Natural killer cell (primary cell): Measurements from ENCODE around the gene LTB4R2. TPM values are rescaled to one million over a fixed set of nuclear protein-coding genes. Genes with fewer than 3 reads are reported as not detected.

Source experiments
- ATAC-seq, 3 donors: fragments of 150-1000 bp in 2 of 3; fragments of 200-7000 bp in 1 of 3; cut with Tn5 transposase; 1 replicate in 1 of 3; 2 replicates in 2 of 3; pipeline ENCODE4 v1.10.0; 2021; ENCODE audit warnings: mild to moderate bottlenecking in 2 of 3, moderate library complexity in 2 of 3
- DNase-seq, 2 donors: peaks; one replicate each; pipeline versions ENCODE4 v3.0.0 to v3.0.0-alpha.2; 2013 to 2021; ENCODE audit warnings: mixed read lengths in 1 of 2
- H3K27ac ChIP-seq: one replicate; pipeline ENCODE4 v1.5.1; 2013; ENCODE audit warnings: mild to moderate bottlenecking, low read length
- H3K27me3 ChIP-seq: one replicate; pipeline ENCODE4 v1.6.1; 2013; ENCODE audit warnings: low read length; ENCODE audit not compliant: control insufficient read depth, insufficient read depth
- H3K36me3 ChIP-seq: one replicate; pipeline ENCODE4 v1.6.1; 2013; ENCODE audit warnings: low read length; ENCODE audit not compliant: control insufficient read depth, insufficient read depth
- H3K4me1 ChIP-seq: one replicate; pipeline ENCODE4 v1.6.1; 2013; ENCODE audit warnings: low read length; ENCODE audit not compliant: control insufficient read depth, insufficient read depth
- H3K4me3 ChIP-seq: one replicate; pipeline ENCODE4 v1.5.1; 2013; ENCODE audit warnings: low read length
- H3K9me3 ChIP-seq: one replicate; pipeline ENCODE4 v1.6.1; 2013; ENCODE audit warnings: low read length; ENCODE audit not compliant: control insufficient read depth, insufficient read depth
- H3K27ac Mint-ChIP-seq, 2 donors: one replicate each; pipeline ENCODE4 v1.8.0; 2022; ENCODE audit warnings: mild to moderate bottlenecking in 2 of 2, mixed read lengths in 2 of 2, moderate library complexity in 1 of 2
- H3K27me3 Mint-ChIP-seq, 2 donors: one replicate each; pipeline ENCODE4 v1.8.0; 2022; ENCODE audit warnings: low read depth in 2 of 2, mixed read lengths in 2 of 2
- H3K36me3 Mint-ChIP-seq: one replicate; pipeline ENCODE4 v1.8.0; 2022; ENCODE audit warnings: mixed read lengths
- H3K4me1 Mint-ChIP-seq, 2 donors: one replicate each; pipeline ENCODE4 v1.8.0; 2022; ENCODE audit warnings: mixed read lengths in 2 of 2
- H3K4me3 Mint-ChIP-seq: one replicate; pipeline ENCODE4 v1.8.0; 2022; ENCODE audit warnings: mild to moderate bottlenecking, moderate library complexity, mixed read lengths
- H3K9me3 Mint-ChIP-seq, 2 donors: one replicate each; pipeline ENCODE4 v1.8.0; 2022; ENCODE audit warnings: mixed read lengths in 2 of 2
- CTCF ChIP-seq: fragments of 200-600 bp; IDR thresholded peaks from one replicate; pipeline ENCODE4 v1.8.0; 2022; ENCODE audit warnings: antibody characterized with exemption
- WGBS: methylation state at CpG from one replicate; pipeline ENCODE4 v1.1.7; 2013; ENCODE audit warnings: missing lambda C conversion rate; ENCODE audit not compliant: insufficient coverage; 5-methylcytosine and 5-hydroxymethylcytosine counted together
- intact Hi-C: fragments of 100-400 bp; cut with micrococcal nuclease; formaldehyde crosslinking; loops from one replicate; pipeline ENCODE4 v1.14.2; 2022
- total RNA-seq, 4 donors: library from RNA; stranded (reverse); fragments of 120-200 nt in 1 of 4; gene quantifications; one replicate each; pipeline versions ENCODE4 v1.2.3 to v1.2.4, GENCODE V29; 2013 to 2022

LTB4R2 gene
- total RNA-seq, 3 donors from 2014 or later (not counting 1 experiment from before 2014, with no cell fraction given) = 27.6 to 40.5 (median 37.4) TPM

- WGBS = 75% methylated on average over 10 of the region's 10 CpGs
- Histone ChIP-seq H3K27ac (no peak overlapping the region), H3K4me3 (no peak overlapping the region), H3K4me1 (peaks cover 53% of the 10 kb centered on the region), H3K27me3 (no peaks in the 10 kb centered on the region), H3K9me3 (no peaks in the 10 kb centered on the region), H3K36me3 (no peaks in the 10 kb centered on the region)
- peaks cover 55 to 69% of the 10 kb centered on the region in 2 donors for H3K4me1 Mint-ChIP-seq
- ATAC-seq (no peak), DNase-seq (no peak)
- TF ChIP-seq CTCF = no peak
- peak overlapping the region; percentile 88 for H3K4me3 Mint-ChIP-seq
- H3K27ac Mint-ChIP-seq = peak overlapping the region; percentile 94 to 96
- no peaks in the 10 kb centered on the region for H3K36me3 Mint-ChIP-seq
- no peaks in the 10 kb centered on the region for H3K9me3 Mint-ChIP-seq
- peaks cover 0 to 4% of the 10 kb centered on the region in 2 donors for H3K27me3 Mint-ChIP-seq
- intact Hi-C loops = no loop called here
Measured at GRCh38 chr14:24315243-24315806, 5.4 kb downstream of the LTB4R2 start.

GRCh38 chr14:24315807-24316596 is 6.1 kb downstream of the LTB4R2 start:
- ATAC-seq = no peak
- H3K27me3 Mint-ChIP-seq = peaks cover 0 to 5% of the 10 kb centered on the region in 2 donors
- WGBS = 93% methylated on average over 70 of the region's 70 CpGs
- intact Hi-C loops = no loop called here
- peaks cover 51% of the 10 kb centered on the region for H3K4me1 ChIP-seq
- no peak overlapping the region for H3K27ac ChIP-seq
- no peaks in the 10 kb centered on the region for H3K9me3 ChIP-seq
- H3K4me3 Mint-ChIP-seq = peak overlapping the region; percentile 88
- H3K9me3 Mint-ChIP-seq = no peaks in the 10 kb centered on the region
- no peak for TF ChIP-seq CTCF
- no peaks in the 10 kb centered on the region for H3K36me3 Mint-ChIP-seq
- no peak overlapping the region for H3K4me3 ChIP-seq
- H3K36me3 ChIP-seq = no peaks in the 10 kb centered on the region
- DNase-seq = no peak
- peak overlapping the region; percentile 94 to 96 for H3K27ac Mint-ChIP-seq
- no peaks in the 10 kb centered on the region for H3K27me3 ChIP-seq
- H3K4me1 Mint-ChIP-seq = peaks cover 53 to 63% of the 10 kb centered on the region in 2 donors

GRCh38 chr14:24316597-24316950 is 6.6 kb downstream of the LTB4R2 start:
- Histone ChIP-seq H3K4me1 (peaks cover 47% of the 10 kb centered on the region), H3K4me3 (no peak overlapping the region), H3K27ac (no peak overlapping the region), H3K27me3 (no peaks in the 10 kb centered on the region), H3K36me3 (no peaks in the 10 kb centered on the region), H3K9me3 (no peaks in the 10 kb centered on the region)
- Mint-ChIP-seq H3K4me3 (peak overlapping the region; percentile 17), H3K27me3 (peaks cover 0 to 5% of the 10 kb centered on the region in 2 donors), H3K27ac (no peak overlapping the region), H3K9me3 (no peaks in the 10 kb centered on the region), H3K4me1 (peaks cover 50 to 58% of the 10 kb centered on the region in 2 donors), H3K36me3 (no peaks in the 10 kb centered on the region)
- intact Hi-C loops = no loop called here
- no peak for DNase-seq
- TF ChIP-seq CTCF = no peak
- 94% methylated on average over 18 of the region's 18 CpGs for WGBS
- no peak for ATAC-seq
